Endothelial cell of umbilical vein (primary cell): ENCODE results near the gene TBC1D23. TPM values are rescaled to one million over a fixed set of nuclear protein-coding genes. Genes with fewer than 3 reads are reported as not detected.

Source experiments
- BruUV-seq: library from RNA; stranded (reverse); fragments of 400-500 nt; replicated peaks from 2 replicates; lab custom pipeline; 2021; lab: Mats Ljungman, UMichigan
- CTCF ChIA-PET: fragments of 300-600, 350-600 bp; sonication (Branson Sonifier 250); formaldehyde crosslinking; loops from one replicate; lab custom pipeline; 2021; ENCODE audit warnings: antibody characterized with exemption, inconsistent platforms; lab: Charles Lee
- POLR2A ChIA-PET: fragments of 300-600, 350-600 bp; sonication (Branson Sonifier 250); formaldehyde crosslinking; loops from one replicate; lab custom pipeline; 2021; ENCODE audit warnings: antibody characterized with exemption, inconsistent platforms; lab: Charles Lee
- DNase-seq: peaks from one replicate; pipeline ENCODE4 v3.0.0-alpha.2; 2011; ENCODE audit warnings: low read depth, low spot score
- FAIRE-seq: peaks from 2 replicates; lab custom pipeline; 2011; peaks lifted over from hg19 to GRCh38; lab: Jason Lieb, UNC
- H2AFZ ChIP-seq: 2 replicates; pipeline ENCODE4 v1.6.0; 2012; ENCODE audit warnings: low read depth, low read length, control low read depth, inconsistent platforms
- H3K27ac ChIP-seq: 2 replicates; pipeline ENCODE4 v1.5.1; 2011; ENCODE audit warnings: low read depth, mild to moderate bottlenecking, control low read depth, low read length, moderate library complexity; ENCODE audit not compliant: insufficient read depth
- H3K27me3 ChIP-seq, 2 experiments: 2 replicates each; pipeline versions ENCODE4 v1.6.0 to v1.6.1; 2011; ENCODE audit warnings: low read length in 2 of 2, mixed read lengths in 1 of 2; ENCODE audit not compliant: control insufficient read depth in 2 of 2, insufficient read depth in 2 of 2
- H3K36me3 ChIP-seq, 2 experiments: 2 replicates in 1 of 2; 3 replicates in 1 of 2; pipeline ENCODE4 v1.5.1; 2011; ENCODE audit warnings: low read length in 2 of 2, mild to moderate bottlenecking in 1 of 2, moderate library complexity in 1 of 2; ENCODE audit not compliant: control insufficient read depth in 2 of 2, insufficient read depth in 2 of 2; ENCODE audit errors: extremely low read depth in 1 of 2
- H3K4me1 ChIP-seq: 3 replicates; pipeline ENCODE4 v1.5.1; 2011; ENCODE audit warnings: mild to moderate bottlenecking, low read length; ENCODE audit not compliant: control insufficient read depth, insufficient read depth; ENCODE audit errors: extremely low read depth
- H3K4me2 ChIP-seq: 2 replicates; pipeline ENCODE4 v1.6.1; 2011; ENCODE audit warnings: low read length, control low read depth, mixed read lengths; ENCODE audit not compliant: insufficient read depth
- H3K4me3 ChIP-seq, 3 experiments: fragments of 200-600 bp in 1 of 3; sonication (generic), shearing (Covaris generic) in 1 of 3; replicated peaks in 1 of 3; 2 replicates each; pipeline ENCODE4 v1.5.1; 2011 to 2016; ENCODE audit warnings: control low read depth in 3 of 3, low read length in 3 of 3, mild to moderate bottlenecking in 2 of 3, inconsistent platforms in 1 of 3, low read depth in 1 of 3, moderate library complexity in 1 of 3; ENCODE audit not compliant: insufficient read depth in 1 of 3
- H3K79me2 ChIP-seq: 2 replicates; pipeline ENCODE4 v1.6.0; 2012; ENCODE audit warnings: low read length, inconsistent platforms; ENCODE audit not compliant: control insufficient read depth, insufficient read depth
- H3K9ac ChIP-seq: replicated peaks from 2 replicates; pipeline ENCODE3; 2011; ENCODE audit warnings: low read length, control low read depth; ENCODE audit not compliant: insufficient read depth; ENCODE audit errors: extremely low read depth
- H3K9me1 ChIP-seq: replicated peaks from 3 replicates; pipeline ENCODE4 v1.6.0; 2011; ENCODE audit warnings: mild to moderate bottlenecking, low read length; ENCODE audit not compliant: control insufficient read depth, insufficient read depth; ENCODE audit errors: extremely low read depth
- H3K9me3 ChIP-seq: replicated peaks from 2 replicates; pipeline ENCODE4 v1.5.1; 2012; ENCODE audit warnings: low read length, inconsistent platforms; ENCODE audit not compliant: control insufficient read depth, insufficient read depth
- H4K20me1 ChIP-seq: replicated peaks from 2 replicates; pipeline ENCODE3; 2011; ENCODE audit warnings: mild to moderate bottlenecking, low read length; ENCODE audit not compliant: control insufficient read depth, insufficient read depth; ENCODE audit errors: extremely low read depth
- CTCF ChIP-seq, 2 donors: IDR thresholded peaks; 1 replicate in 1 of 2; 2 replicates in 1 of 2; pipeline ENCODE4 v1.5.1; 2011; ENCODE audit warnings: low read length in 2 of 2, mild to moderate bottlenecking in 2 of 2, moderate library complexity in 2 of 2, control low read depth in 1 of 2, inconsistent platforms in 1 of 2, low read depth in 1 of 2; ENCODE audit not compliant: insufficient read depth in 1 of 2; ENCODE audit errors: extremely low read depth in 1 of 2
- EZH2 ChIP-seq: IDR thresholded peaks from 2 replicates; pipeline ENCODE4 v1.6.1; 2012; ENCODE audit warnings: borderline replicate concordance, low read depth, mild to moderate bottlenecking, moderate library complexity, low read length, inconsistent platforms; ENCODE audit not compliant: severe bottlenecking
- FOS ChIP-seq: IDR thresholded peaks from 2 replicates; pipeline ENCODE4 v1.6.1; 2011; ENCODE audit warnings: mild to moderate bottlenecking, low read length, moderate library complexity, borderline replicate concordance; ENCODE audit not compliant: insufficient read depth
- MAX ChIP-seq: IDR thresholded peaks from 2 replicates; pipeline ENCODE4 v1.6.1; 2011; ENCODE audit not compliant: insufficient read depth, insufficient read length
- MYC ChIP-seq: IDR thresholded peaks from one replicate; pipeline ENCODE4 v1.6.1; 2011; ENCODE audit warnings: mild to moderate bottlenecking, low read depth, low read length
- POLR2A ChIP-seq: IDR thresholded peaks from 2 replicates; pipeline ENCODE4 v1.6.1; 2012; ENCODE audit warnings: low read depth, mild to moderate bottlenecking, control low read depth, low read length
- POLR2AphosphoS5 ChIP-seq: IDR thresholded peaks from 2 replicates; pipeline ENCODE4 v1.6.1; 2012; ENCODE audit warnings: low read depth, mild to moderate bottlenecking, control low read depth, low read length, moderate library complexity; ENCODE audit not compliant: insufficient read depth
- dilution Hi-C: fragments of 300-500 bp; cut with MboI; formaldehyde crosslinking; loops from one replicate; pipeline ENCODE4 v1.15.0; 2019; ENCODE audit warnings: low sequenced_read_pairs; ENCODE audit not compliant: extremely low pct_ligation_motif_present
- intact Hi-C: fragments of 100-400 bp; cut with micrococcal nuclease; formaldehyde crosslinking; loops from one replicate; pipeline ENCODE4 v1.10.0; 2022
- polyA plus RNA-seq, 4 experiments: library from polyadenylated mRNA; depleted of rRNA in 3 of 4; stranded (reverse) in 3 of 4; unstranded in 1 of 4; fragments of >200 nt; gene quantifications; 2 replicates each; pipeline versions ENCODE4 v1.2.1 to v1.2.3, GENCODE V29; 2011 to 2012; ENCODE audit warnings: missing spikeins in 1 of 4
- total RNA-seq: library from RNA; stranded (reverse); gene quantifications from 2 replicates; pipeline ENCODE4 v1.2.3, GENCODE V29; 2021

The TBC1D23 gene
- total and polyA plus RNA-seq, 2 donors (not counting 3 experiments of a cell fraction or from before 2014, with no cell fraction given), result 10.3 to 34.8 TPM

GRCh38 chr3:100234364-100234763, 26.4 kb upstream of the TBC1D23 start:
- FAIRE-seq, result no peak

More at GRCh38 chr3:100234364-100234763, 26.4 kb upstream of the TBC1D23 start:
- Histone ChIP-seq H3K9ac (no peak overlapping the region), H3K27ac (no peak overlapping the region), H3K4me1 (no peaks in the 10 kb centered on the region), H3K4me3 (no peak overlapping the region), H3K9me3 (no peaks in the 10 kb centered on the region), H3K4me2 (no peak overlapping the region), H3K79me2 (no peaks in the 10 kb centered on the region), H3K9me1 (no peaks in the 10 kb centered on the region), H4K20me1 (no peaks in the 10 kb centered on the region), H3K36me3 (no peaks in the 10 kb centered on the region), H3K27me3 (no peaks in the 10 kb centered on the region), H2AFZ (no peak overlapping the region)
- DNase-seq, result no peak
- CTCF ChIA-PET, result interaction anchor here (1.0 to 1.1 kb wide), 2 partner anchors 12 to 402 kb away, joined by 4 read pairs; no protein-coding TSS in a partner anchor
- no TSS peak for BruUV-seq
- POLR2A ChIA-PET, result no interaction called here
- dilution Hi-C loops, result no loop called here
- intact Hi-C loops, result no loop called here
- TF ChIP-seq POLR2AphosphoS5, result no peak
- no peak for TF ChIP-seq MYC
- no peak for TF ChIP-seq POLR2A
- no peak for TF ChIP-seq EZH2
- TF ChIP-seq FOS, result no peak
- TF ChIP-seq CTCF (IDR thresholded peaks at IDR 0.05; ENCODE audit: extremely low read depth in 1 of 2, insufficient read depth in 1 of 2, low read depth in 1 of 2, low read length in 2 of 2), result no peak
- no peak for TF ChIP-seq MAX
